Activated CD8-positive, alpha-beta T cell treated with anti-CD3 and anti-CD28 coated beads for 36 hours (primary cell): ENCODE measurements around the gene SLC5A1. TPM values are rescaled to one million over a fixed set of nuclear protein-coding genes. Genes with fewer than 3 reads are reported as not detected.
A peak's percentile ranks its signal among the peaks of the same experiment; 100 is the strongest.
"Not testable (repeated sequence)": the region's sequence is repeated elsewhere in the genome, so short reads cannot be mapped to it uniquely, and the experiment has no call there.

Experiments
- ATAC-seq: fragments of 200-7000 bp; cut with Tn5 transposase; one replicate; pipeline ENCODE4 v1.10.0; 2021; ENCODE audit warnings: mild to moderate bottlenecking, moderate library complexity
- CTCF ChIA-PET: fragments of 350-600 bp; sonication (Branson Sonifier 250); formaldehyde crosslinking; loops from one replicate; lab custom pipeline; 2021; ENCODE audit warnings: antibody characterized with exemption; lab: Charles Lee
- POLR2A ChIA-PET: fragments of 350-600 bp; sonication (Branson Sonifier 250); formaldehyde crosslinking; loops from one replicate; lab custom pipeline; 2021; ENCODE audit warnings: antibody characterized with exemption; lab: Charles Lee
- DNase-seq: peaks from one replicate; pipeline ENCODE4 v3.0.0-alpha.2; 2020
- H3K27ac Mint-ChIP-seq: one replicate; pipeline ENCODE4 v1.8.0; 2021; ENCODE audit warnings: mild to moderate bottlenecking, mixed read lengths
- H3K27me3 Mint-ChIP-seq: one replicate; pipeline ENCODE4 v1.8.0; 2021; ENCODE audit warnings: mixed read lengths
- H3K36me3 Mint-ChIP-seq: one replicate; pipeline ENCODE4 v1.8.0; 2021; ENCODE audit warnings: low read depth, mixed read lengths
- H3K4me1 Mint-ChIP-seq: one replicate; pipeline ENCODE4 v1.8.0; 2021; ENCODE audit warnings: low read depth, mixed read lengths
- H3K4me3 Mint-ChIP-seq: one replicate; pipeline ENCODE4 v1.8.0; 2021; ENCODE audit warnings: mild to moderate bottlenecking, moderate library complexity, mixed read lengths
- H3K9me3 Mint-ChIP-seq: one replicate; pipeline ENCODE4 v1.8.0; 2021; ENCODE audit warnings: mixed read lengths
- CTCF ChIP-seq: fragments of 200-600 bp; IDR thresholded peaks from one replicate; pipeline ENCODE4 v1.8.0; 2022; ENCODE audit warnings: antibody characterized with exemption, mild to moderate bottlenecking
- intact Hi-C: fragments of 100-400 bp; cut with micrococcal nuclease; formaldehyde crosslinking; loops from one replicate; pipeline ENCODE4 v1.10.0; 2022
- total RNA-seq, 2 experiments: library from RNA; stranded (reverse); gene quantifications; one replicate each; pipeline ENCODE4 v1.2.3, GENCODE V29; 2021

Gene SLC5A1
- total RNA-seq, 2 experiments from 2014 or later = not detected

GRCh38 chr22:32140688-32141087, 97.6 kb downstream of the SLC5A1 start:
- H3K36me3 Mint-ChIP-seq, CTCF ChIA-PET, H3K9me3 Mint-ChIP-seq, H3K27ac Mint-ChIP-seq, POLR2A ChIA-PET, DNase-seq, H3K27me3 Mint-ChIP-seq, H3K4me3 Mint-ChIP-seq, intact Hi-C loops: not testable (repeated sequence)
- peak; percentile 34 for TF ChIP-seq CTCF
- ATAC-seq = peak; percentile 28
- peaks cover 56% of the 10 kb centered on the region for H3K4me1 Mint-ChIP-seq

GRCh38 chr22:32142600-32142999, 99.5 kb downstream of the SLC5A1 start:
- ChIA-PET POLR2A (interaction anchor here (1.4 kb wide), 1 partner anchor 123 kb away, joined by 3 read pairs; no protein-coding TSS in a partner anchor), CTCF (interaction anchor here (1.2 to 1.8 kb wide), 2 partner anchors 123 to 172 kb away, joined by 4 to 7 read pairs; no protein-coding TSS in a partner anchor)
- Mint-ChIP-seq H3K9me3 (peaks cover 6% of the 10 kb centered on the region), H3K27me3 (no peaks in the 10 kb centered on the region), H3K27ac (peak overlapping the region; percentile 91), H3K36me3 (peaks cover 3% of the 10 kb centered on the region), H3K4me1 (peaks cover 50% of the 10 kb centered on the region), H3K4me3 (no peak overlapping the region)
- DNase-seq (peak; percentile 70), ATAC-seq (peak; percentile 71)
- TF ChIP-seq CTCF = no peak
- intact Hi-C loops = no loop called here

GRCh38 chr22:32144496-32145274, 101.6 kb downstream of the SLC5A1 start:
- peak; percentile 13 for ATAC-seq
- no peak for TF ChIP-seq CTCF
- intact Hi-C loops = no loop called here
- H3K27me3 Mint-ChIP-seq = no peaks in the 10 kb centered on the region
- ChIA-PET CTCF (interaction anchor here (0.9 kb wide), 1 partner anchor 333 kb away, joined by 4 read pairs; no protein-coding TSS in a partner anchor), POLR2A (interaction anchor here (1.0 kb wide), 1 partner anchor 12 kb away, joined by 3 read pairs; no protein-coding TSS in a partner anchor)
- H3K9me3 Mint-ChIP-seq = peaks cover 10% of the 10 kb centered on the region
- no peak for DNase-seq
- peaks cover 40% of the 10 kb centered on the region for H3K4me1 Mint-ChIP-seq
- no peak overlapping the region for H3K4me3 Mint-ChIP-seq
- H3K36me3 Mint-ChIP-seq = peaks cover 3% of the 10 kb centered on the region
- no peak overlapping the region for H3K27ac Mint-ChIP-seq

GRCh38 chr22:32147128-32147527, 104.1 kb downstream of the SLC5A1 start:
- POLR2A ChIA-PET, H3K9me3 Mint-ChIP-seq, H3K36me3 Mint-ChIP-seq, H3K4me3 Mint-ChIP-seq, H3K27me3 Mint-ChIP-seq, H3K27ac Mint-ChIP-seq, intact Hi-C loops, DNase-seq, CTCF ChIA-PET, ATAC-seq: not testable (repeated sequence)
- peaks cover 30% of the 10 kb centered on the region for H3K4me1 Mint-ChIP-seq

GRCh38 chr22:32148372-32148771, 105.3 kb downstream of the SLC5A1 start:
- H3K4me1 Mint-ChIP-seq = peaks cover 20% of the 10 kb centered on the region
- H3K36me3 Mint-ChIP-seq, H3K9me3 Mint-ChIP-seq, ATAC-seq, DNase-seq, H3K27me3 Mint-ChIP-seq, H3K4me3 Mint-ChIP-seq, H3K27ac Mint-ChIP-seq, POLR2A ChIA-PET, CTCF ChIA-PET, intact Hi-C loops: not testable (repeated sequence)

- intact Hi-C loops, H3K27ac Mint-ChIP-seq, H3K4me3 Mint-ChIP-seq, H3K4me1 Mint-ChIP-seq, DNase-seq, H3K27me3 Mint-ChIP-seq, ATAC-seq, H3K9me3 Mint-ChIP-seq, H3K36me3 Mint-ChIP-seq, POLR2A ChIA-PET: not testable (repeated sequence)
- CTCF ChIA-PET = interaction anchor here (1.4 kb wide), 1 partner anchor 115 kb away, joined by 3 read pairs; no protein-coding TSS in a partner anchor
Observed at GRCh38 chr22:32150647-32151046, 107.6 kb downstream of the SLC5A1 start.

- H3K27me3 Mint-ChIP-seq, H3K4me1 Mint-ChIP-seq, H3K9me3 Mint-ChIP-seq, H3K36me3 Mint-ChIP-seq, DNase-seq, H3K4me3 Mint-ChIP-seq, H3K27ac Mint-ChIP-seq, intact Hi-C loops, POLR2A ChIA-PET, ATAC-seq: not testable (repeated sequence)
- CTCF ChIA-PET = interaction anchor here (1.4 kb wide), 1 partner anchor 115 kb away, joined by 3 read pairs; no protein-coding TSS in a partner anchor
Observed at GRCh38 chr22:32151641-32152040, 108.6 kb downstream of the SLC5A1 start.

- DNase-seq, H3K36me3 Mint-ChIP-seq, H3K27me3 Mint-ChIP-seq, CTCF ChIA-PET, H3K4me3 Mint-ChIP-seq, H3K9me3 Mint-ChIP-seq, ATAC-seq, POLR2A ChIA-PET, intact Hi-C loops, H3K4me1 Mint-ChIP-seq, H3K27ac Mint-ChIP-seq: not testable (repeated sequence)
Observed at GRCh38 chr22:32154727-32155126, 111.7 kb downstream of the SLC5A1 start.

- DNase-seq, H3K4me3 Mint-ChIP-seq, H3K4me1 Mint-ChIP-seq, ATAC-seq, H3K9me3 Mint-ChIP-seq, intact Hi-C loops, H3K36me3 Mint-ChIP-seq, CTCF ChIA-PET, H3K27ac Mint-ChIP-seq, POLR2A ChIA-PET, H3K27me3 Mint-ChIP-seq: not testable (repeated sequence)
Observed at GRCh38 chr22:32157632-32158031, 114.6 kb downstream of the SLC5A1 start.
